Endodermal cell (in vitro differentiated cells): ENCODE results near the gene ACSF2. TPM values are rescaled to one million over a fixed set of nuclear protein-coding genes. Genes with fewer than 3 reads are reported as not detected.

Source experiments
- DNase-seq: peaks from one replicate; pipeline ENCODE4 v3.0.0-alpha.2; 2017
- H3K27ac ChIP-seq: 2 replicates; pipeline ENCODE4 v1.5.1; 2013; ENCODE audit warnings: mild to moderate bottlenecking, low read depth, low read length, moderate library complexity
- H3K27me3 ChIP-seq: 2 replicates; pipeline ENCODE4 v1.6.1; 2013; ENCODE audit warnings: mild to moderate bottlenecking, low read length, moderate library complexity; ENCODE audit not compliant: insufficient read depth, control insufficient read depth, poor library complexity, severe bottlenecking
- H3K36me3 ChIP-seq: 2 replicates; pipeline ENCODE4 v1.7.0; 2013; ENCODE audit warnings: mild to moderate bottlenecking, low read length, moderate library complexity; ENCODE audit not compliant: control insufficient read depth, insufficient read depth
- H3K4me1 ChIP-seq: one replicate; pipeline ENCODE4 v1.7.0; 2013; ENCODE audit warnings: low read length; ENCODE audit not compliant: control insufficient read depth, insufficient read depth
- H3K4me3 ChIP-seq: 2 replicates; pipeline ENCODE4 v1.5.1; 2013; ENCODE audit warnings: mild to moderate bottlenecking, low read length, moderate library complexity
- H3K9ac ChIP-seq: 2 replicates; pipeline ENCODE4 v1.6.1; 2013; ENCODE audit warnings: mild to moderate bottlenecking, low read length, moderate library complexity; ENCODE audit not compliant: poor library complexity, severe bottlenecking; ENCODE audit errors: extremely low read depth
- H3K9me3 ChIP-seq: 2 replicates; pipeline ENCODE4 v1.6.1; 2013; ENCODE audit warnings: mild to moderate bottlenecking, low read length, moderate library complexity; ENCODE audit not compliant: control insufficient read depth
- H3K27ac Mint-ChIP-seq: 2 replicates; pipeline ENCODE4 v1.8.0; 2020; ENCODE audit warnings: mixed read lengths
- H3K27me3 Mint-ChIP-seq: 2 replicates; pipeline ENCODE4 v1.8.0; 2021; ENCODE audit warnings: mild to moderate bottlenecking, mixed read lengths; ENCODE audit not compliant: insufficient read depth
- H3K36me3 Mint-ChIP-seq: 2 replicates; pipeline ENCODE4 v1.8.0; 2020; ENCODE audit warnings: low read depth, mixed read lengths
- H3K4me1 Mint-ChIP-seq: 2 replicates; pipeline ENCODE4 v1.8.0; 2020; ENCODE audit warnings: mixed read lengths
- H3K4me3 Mint-ChIP-seq: 2 replicates; pipeline ENCODE4 v1.8.0; 2020; ENCODE audit warnings: mild to moderate bottlenecking, moderate library complexity, mixed read lengths
- H3K9me3 Mint-ChIP-seq: 2 replicates; pipeline ENCODE4 v1.8.0; 2020; ENCODE audit warnings: mild to moderate bottlenecking, mixed read lengths
- CTCF ChIP-seq: fragments of 200-600 bp; sonication (generic); conservative IDR thresholded peaks from 2 replicates; pipeline ENCODE4 v1.5.0; 2021; ENCODE audit warnings: antibody characterized with exemption, mild to moderate bottlenecking
- WGBS, 2 experiments: methylation state at CpG; one replicate each; pipeline versions ENCODE4 v1.1.5 to v1.1.7; 2013; ENCODE audit warnings: missing lambda C conversion rate in 2 of 2, mixed read lengths in 1 of 2; ENCODE audit not compliant: insufficient coverage in 1 of 2, insufficient read length in 1 of 2; 5-methylcytosine and 5-hydroxymethylcytosine counted together
- total RNA-seq, 2 donors: library from RNA; stranded (reverse); fragmentation: NEBNext Ultra II Directional in 1 of 2; extraction: Animal tissue kit (Norgen Biotek cat#: 25700) in 1 of 2; gene quantifications; 2 replicates in 1 of 2; 3 replicates in 1 of 2; pipeline ENCODE4 v1.2.1, GENCODE V29; 2021

The ACSF2 gene
- total RNA-seq, 2 donors from 2014 or later: 61.7 to 76.5 TPM

DNA sequence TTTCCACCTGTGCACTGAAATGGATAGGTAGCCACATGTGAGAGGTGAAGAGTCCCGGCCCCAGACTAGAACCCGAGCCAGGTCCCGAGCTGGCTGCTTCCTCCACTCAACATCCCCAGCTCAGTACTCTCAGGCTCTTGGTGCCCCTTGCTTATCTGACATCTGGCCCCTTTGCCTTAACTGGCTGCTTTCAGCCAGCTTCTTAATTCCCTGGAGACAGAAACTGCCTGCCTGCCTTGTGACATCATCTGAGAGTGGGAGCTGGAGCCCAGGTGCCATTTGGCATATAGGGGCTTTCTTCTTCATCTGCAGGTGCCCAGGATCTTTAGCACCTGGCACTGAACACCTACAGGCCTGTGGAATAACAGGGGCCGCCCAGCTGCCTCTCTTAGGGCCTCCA is 33.7 kb downstream of the ACSF2 start:
- H3K36me3 ChIP-seq: no peaks in the 10 kb centered on the region
- peaks cover 8% of the 10 kb centered on the region for H3K4me1 Mint-ChIP-seq
- H3K4me3 Mint-ChIP-seq: no peak overlapping the region
- no peaks in the 10 kb centered on the region for H3K9me3 Mint-ChIP-seq
- H3K9me3 ChIP-seq: no peaks in the 10 kb centered on the region
- H3K27me3 Mint-ChIP-seq: no peaks in the 10 kb centered on the region
- H3K9ac ChIP-seq: no peak overlapping the region
- 93 to 100% methylated on average over 1 to 4 of the region's 4 CpGs for WGBS, 2 experiments
- H3K4me1 ChIP-seq: no peaks in the 10 kb centered on the region
- no peak overlapping the region for H3K27ac ChIP-seq
- H3K4me3 ChIP-seq: no peak overlapping the region
- H3K27me3 ChIP-seq: no peaks in the 10 kb centered on the region
- H3K36me3 Mint-ChIP-seq: peaks cover 18% of the 10 kb centered on the region
- no peak for DNase-seq
- no peak for TF ChIP-seq CTCF
- no peak overlapping the region for H3K27ac Mint-ChIP-seq

- H3K9me3 Mint-ChIP-seq: no peaks in the 10 kb centered on the region
- 93 to 96% methylated on average over 6 to 9 of the region's 9 CpGs for WGBS, 2 experiments
- H3K4me1 Mint-ChIP-seq: peaks cover 8% of the 10 kb centered on the region
Measured at GRCh38 chr17:50460831-50461526, 35.0 kb downstream of the ACSF2 start.

DNA sequence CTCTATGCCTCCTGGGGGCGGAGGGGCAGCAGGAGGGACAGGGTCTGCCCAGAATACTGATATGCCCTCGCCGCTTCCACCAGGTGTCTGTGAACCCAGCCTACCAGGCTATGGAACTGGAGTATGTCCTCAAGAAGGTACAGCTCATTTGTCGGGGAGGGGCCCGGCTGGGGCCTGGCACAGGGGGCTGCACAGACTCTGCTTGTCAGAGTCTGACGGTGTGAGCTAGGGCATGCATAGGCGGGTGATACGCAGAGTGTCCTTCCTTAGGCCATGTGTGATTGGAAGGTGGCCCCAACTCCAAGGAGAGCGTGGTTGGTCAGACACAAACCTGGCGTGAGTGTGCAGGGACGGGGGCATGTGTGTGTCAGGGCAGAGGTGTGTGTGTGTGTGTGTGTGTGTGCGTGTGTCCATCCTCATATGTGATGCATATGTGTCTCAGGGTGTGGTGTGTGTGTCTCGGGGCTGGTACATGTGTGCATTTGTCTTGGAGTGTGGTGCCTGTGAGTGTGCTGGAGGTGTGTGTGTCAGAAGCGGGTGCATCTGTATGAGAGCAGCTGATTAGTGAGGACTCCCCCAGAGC is 35.6 kb downstream of the ACSF2 start:
- 94 to 96% methylated on average over 5 to 13 of the region's 14 CpGs for WGBS, 2 experiments
- peaks cover 2% of the 10 kb centered on the region for H3K27me3 Mint-ChIP-seq
- H3K4me1 ChIP-seq: no peaks in the 10 kb centered on the region
- H3K9me3 Mint-ChIP-seq: no peaks in the 10 kb centered on the region
- peaks cover 8% of the 10 kb centered on the region for H3K4me1 Mint-ChIP-seq
- no peak overlapping the region for H3K4me3 Mint-ChIP-seq
- no peak overlapping the region for H3K27ac ChIP-seq
- H3K36me3 Mint-ChIP-seq: peaks cover 23% of the 10 kb centered on the region
- H3K27ac Mint-ChIP-seq: no peak overlapping the region
- no peak overlapping the region for H3K4me3 ChIP-seq
- no peaks in the 10 kb centered on the region for H3K9me3 ChIP-seq
- no peak for DNase-seq
- H3K9ac ChIP-seq: no peak overlapping the region
- H3K36me3 ChIP-seq: no peaks in the 10 kb centered on the region
- no peaks in the 10 kb centered on the region for H3K27me3 ChIP-seq
- TF ChIP-seq CTCF: no peak

More at GRCh38 chr17:50460831-50461526, 35.0 kb downstream of the ACSF2 start:
- H3K4me3 Mint-ChIP-seq: no peak overlapping the region
- no peak for TF ChIP-seq CTCF
- no peaks in the 10 kb centered on the region for H3K27me3 Mint-ChIP-seq
- no peak for DNase-seq
- Histone ChIP-seq H3K4me1 (no peaks in the 10 kb centered on the region), H3K4me3 (no peak overlapping the region), H3K27ac (no peak overlapping the region), H3K36me3 (no peaks in the 10 kb centered on the region), H3K27me3 (no peaks in the 10 kb centered on the region), H3K9me3 (no peaks in the 10 kb centered on the region), H3K9ac (no peak overlapping the region)
- peaks cover 22% of the 10 kb centered on the region for H3K36me3 Mint-ChIP-seq
- H3K27ac Mint-ChIP-seq: no peak overlapping the region
